NCI-H345 treated with DMSO at 0.1 percent for 48 hours (cell line): ENCODE measurements around the gene ACSL1.
A peak's percentile ranks its signal among the peaks of the same experiment; 100 is the strongest.

Experiments used
- DNase-seq: peaks from one replicate; lab custom pipeline; 2025; ENCODE audit not compliant: unreplicated experiment; lab: John Stamatoyannopoulos, UW

ACSL1 gene

GRCh38 chr4:184812651-184813181, 13.1 kb downstream of the ACSL1 start:
- DNase-seq = no peak

GRCh38 chr4:184812199-184812542, 13.6 kb downstream of the ACSL1 start:
- DNase-seq = no peak

- DNase-seq = no peak
Measured at GRCh38 chr4:184811526-184812198, 14.1 kb downstream of the ACSL1 start.

GRCh38 chr4:184810720-184811119, 15.0 kb downstream of the ACSL1 start:
- DNase-seq = no peak

GRCh38 chr4:184808713-184809050, 17.1 kb downstream of the ACSL1 start:
- no peak for DNase-seq

- DNase-seq = peak; percentile 38
Measured at GRCh38 chr4:184807797-184808712, 17.7 kb downstream of the ACSL1 start.

GRCh38 chr4:184807256-184807655, 18.5 kb downstream of the ACSL1 start:
- no peak for DNase-seq

GRCh38 chr4:184806711-184807110, 19.1 kb downstream of the ACSL1 start:
- no peak for DNase-seq

GRCh38 chr4:184806229-184806550, 19.6 kb downstream of the ACSL1 start:
- no peak for DNase-seq

GRCh38 chr4:184805462-184806228, 20.1 kb downstream of the ACSL1 start:
- DNase-seq = peak; percentile 19

GRCh38 chr4:184804621-184805020, 21.1 kb downstream of the ACSL1 start:
- DNase-seq = no peak

- DNase-seq = no peak
Measured at GRCh38 chr4:184803874-184804273, 21.9 kb downstream of the ACSL1 start.

GRCh38 chr4:184803133-184803532, 22.6 kb downstream of the ACSL1 start:
- no peak for DNase-seq

GRCh38 chr4:184802697-184803015, 23.1 kb downstream of the ACSL1 start:
- no peak for DNase-seq

GRCh38 chr4:184801781-184802696, 23.7 kb downstream of the ACSL1 start:
- no peak for DNase-seq

GRCh38 chr4:184798504-184798903, 27.3 kb downstream of the ACSL1 start:
- no peak for DNase-seq

GRCh38 chr4:184796906-184797305, 28.9 kb downstream of the ACSL1 start:
- no peak for DNase-seq

GRCh38 chr4:184795214-184795844, 30.4 kb downstream of the ACSL1 start:
- DNase-seq = no peak

GRCh38 chr4:184794470-184794869, 31.3 kb downstream of the ACSL1 start:
- no peak for DNase-seq

- no peak for DNase-seq
Measured at GRCh38 chr4:184793735-184794355, 31.9 kb downstream of the ACSL1 start.
